ENCODE measurements around the gene KLK7.

- TF ChIP-seq CTCF (IDR thresholded peaks at IDR 0.05) (no peak), POLR2A (IDR thresholded peaks at IDR 0.05) (no peak)
Measured at GRCh38 chr19:51025401-51025800, 41.7 kb upstream of the KLK7 start.
